Activated T-helper 9 cell treated with anti-CD3 and anti-CD28 coated beads, Interleukin-2, amount 50 U/mL, for 16 hours (primary cell): ENCODE data around the gene RIOX2.

ENCODE experiments used
- DNase-seq: peaks from one replicate; pipeline ENCODE4 v3.0.0-alpha.2; 2020; ENCODE audit warnings: low read depth

RIOX2 gene

GRCh38 chr3:97954228-97954827 lies 17.9 kb downstream of the RIOX2 start:
- DNase-seq: no peak

- DNase-seq: no peak
These were observed 19.4 kb downstream of the RIOX2 start for GRCh38 chr3:97952872-97953271.

- no peak for DNase-seq
These were observed 20.0 kb downstream of the RIOX2 start for GRCh38 chr3:97952280-97952679.

- DNase-seq: no peak
These were observed 21.9 kb downstream of the RIOX2 start for GRCh38 chr3:97950360-97950759.

- DNase-seq: no peak
These were observed 22.5 kb downstream of the RIOX2 start for GRCh38 chr3:97949743-97950142.

- DNase-seq: no peak
These were observed 23.1 kb downstream of the RIOX2 start for GRCh38 chr3:97949110-97949485.

DNA sequence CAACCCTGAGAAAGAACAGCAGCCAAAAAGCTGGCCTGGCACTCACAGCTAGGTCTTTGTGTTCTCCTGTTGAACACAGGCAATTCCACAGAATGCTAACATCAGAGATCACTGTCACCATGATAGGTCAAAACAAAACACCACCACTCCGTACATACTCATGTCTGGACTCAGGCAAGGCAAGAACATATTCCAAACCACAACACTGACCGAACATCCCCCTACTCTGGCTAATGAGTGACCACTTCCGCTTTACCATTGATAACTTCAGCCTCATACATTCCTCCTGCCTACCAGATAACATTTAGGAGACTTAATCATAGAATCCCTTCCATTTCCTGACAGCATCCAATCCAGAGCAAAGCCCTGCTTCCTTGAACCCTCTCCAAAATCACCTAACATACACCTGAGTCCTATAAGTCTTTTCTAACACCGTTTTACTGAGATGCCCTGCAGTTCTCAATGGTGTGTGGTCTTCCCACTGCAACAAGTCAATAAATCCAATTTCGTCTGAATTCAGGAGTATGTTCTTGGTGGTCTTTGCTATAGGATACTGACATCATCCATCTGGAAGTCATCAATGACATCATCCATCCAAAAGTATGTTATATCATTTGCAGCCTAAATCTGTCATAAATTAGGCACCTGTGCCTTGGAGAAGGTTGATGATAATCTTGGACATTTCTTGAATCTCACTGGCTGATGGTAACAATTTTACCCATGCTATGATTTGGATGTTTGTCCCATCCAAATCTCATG lies 23.7 kb downstream of the RIOX2 start:
- no peak for DNase-seq

DNA sequence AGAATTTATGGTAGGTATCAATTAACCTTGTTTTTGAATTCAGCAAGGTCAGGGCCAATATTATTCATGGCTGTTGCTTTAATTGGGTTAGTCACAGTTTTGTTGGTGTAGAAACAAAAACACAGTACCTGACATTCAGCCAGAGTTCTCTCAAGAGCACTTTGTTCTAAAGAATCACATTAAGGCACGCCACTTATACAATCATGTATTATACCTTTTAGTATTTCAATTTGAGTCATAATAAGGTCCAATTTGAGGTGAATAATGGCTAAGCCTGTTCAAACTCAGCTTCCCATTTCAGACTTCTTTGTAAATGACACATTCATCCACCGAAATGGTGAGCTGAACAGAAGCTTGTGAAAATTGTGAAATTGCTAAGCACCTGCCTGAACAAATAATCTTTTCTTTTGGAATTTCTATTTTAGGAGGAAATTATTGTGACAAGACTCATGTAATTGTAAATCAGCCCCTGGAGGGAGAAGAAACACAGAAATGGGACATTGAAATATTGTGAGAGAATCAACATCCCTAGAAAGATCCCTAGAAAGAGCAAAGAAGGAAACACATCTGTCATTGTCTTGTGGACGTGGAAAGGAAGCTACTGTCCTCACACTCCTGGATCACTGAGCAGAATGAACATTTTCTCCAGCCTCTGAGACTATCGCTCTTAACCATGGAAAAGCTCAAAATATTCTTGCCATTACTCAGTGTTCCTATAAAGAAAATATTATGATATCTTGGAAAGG lies 29.3 kb downstream of the RIOX2 start:
- no peak for DNase-seq

DNA sequence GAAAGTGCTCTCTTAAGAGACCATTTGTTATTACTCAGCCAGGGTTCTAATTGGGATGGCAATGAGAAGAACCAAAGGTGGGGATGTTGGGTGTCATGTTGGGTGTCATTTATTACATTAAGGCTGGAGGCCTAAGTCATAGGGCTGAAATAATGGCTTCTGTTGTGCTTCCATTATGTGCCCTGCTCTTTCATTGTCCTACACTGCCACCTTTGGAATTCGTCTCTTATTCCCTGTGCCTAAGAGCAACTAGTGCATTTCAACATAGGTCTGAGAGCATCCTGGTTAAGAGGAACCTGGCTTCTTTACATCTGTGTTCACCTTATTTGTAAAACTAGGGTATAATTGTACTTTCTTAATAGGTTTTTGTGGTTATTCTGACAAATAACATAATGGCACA lies 32.2 kb downstream of the RIOX2 start:
- no peak for DNase-seq

DNA sequence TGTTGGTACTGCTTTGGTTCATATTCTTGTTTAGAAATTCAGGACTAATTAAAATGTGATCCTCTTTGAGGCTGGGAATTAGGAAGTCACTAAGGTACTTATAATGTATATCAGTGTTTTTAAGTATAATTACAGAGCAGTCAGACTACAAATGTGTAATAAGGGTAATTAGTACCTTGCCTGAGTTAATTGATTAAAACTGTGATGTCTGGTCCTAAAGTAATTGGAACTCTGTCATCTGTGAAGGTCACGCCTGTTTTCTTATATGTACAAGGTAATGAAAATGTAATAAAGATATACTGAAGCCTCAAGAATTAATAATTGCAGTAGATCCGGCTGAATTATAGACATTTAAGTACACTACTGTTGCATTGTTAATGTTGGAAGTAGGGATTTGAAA lies 32.8 kb downstream of the RIOX2 start:
- DNase-seq: no peak

GRCh38 chr3:97938444-97938843 lies 33.8 kb downstream of the RIOX2 start:
- DNase-seq: no peak

DNA sequence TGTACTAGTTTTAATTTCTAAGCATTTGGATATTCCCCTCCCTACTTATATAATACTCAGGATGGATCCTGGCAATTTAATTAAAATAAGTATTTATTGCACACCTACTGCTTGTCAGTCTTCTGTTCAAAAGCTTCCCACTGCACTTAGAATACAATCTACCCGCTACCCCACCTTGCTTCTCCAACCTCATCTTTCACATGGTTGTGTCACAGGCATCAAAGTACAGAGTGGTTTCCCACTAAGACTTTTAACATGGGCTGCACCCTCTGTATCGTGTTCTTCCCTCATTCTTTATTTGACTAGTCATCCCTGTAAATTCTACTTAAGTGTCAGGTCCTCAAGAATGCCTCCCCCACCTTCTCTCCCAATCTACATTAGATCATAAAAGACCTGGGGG lies 35.0 kb downstream of the RIOX2 start:
- no peak for DNase-seq

- no peak for DNase-seq
These were observed 36.4 kb downstream of the RIOX2 start for GRCh38 chr3:97935842-97936241.

GRCh38 chr3:97934980-97935695 lies 37.1 kb downstream of the RIOX2 start:
- DNase-seq: no peak

GRCh38 chr3:97932387-97932801 lies 39.8 kb downstream of the RIOX2 start:
- no peak for DNase-seq

GRCh38 chr3:97931218-97931617 lies 41.0 kb downstream of the RIOX2 start:
- DNase-seq: no peak

DNA sequence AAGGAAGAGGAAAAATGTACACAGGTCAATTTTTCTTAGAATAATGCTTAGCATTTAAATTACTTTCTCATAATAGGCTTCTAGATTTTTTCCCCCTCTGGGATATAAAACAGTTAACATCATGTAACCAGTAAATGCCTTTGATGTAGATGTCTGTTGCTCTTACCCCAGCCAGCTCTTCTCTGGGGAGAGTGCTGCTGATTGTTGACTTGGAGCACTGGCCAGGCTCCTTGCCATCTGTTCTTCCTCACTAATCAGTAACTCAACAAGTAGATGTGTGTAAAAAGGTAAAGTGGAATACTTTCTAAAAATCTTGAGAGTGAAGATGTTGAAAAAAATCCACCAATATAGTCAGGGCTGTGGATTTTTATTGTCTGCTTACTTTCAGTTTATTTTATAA lies 42.2 kb downstream of the RIOX2 start:
- no peak for DNase-seq

DNA sequence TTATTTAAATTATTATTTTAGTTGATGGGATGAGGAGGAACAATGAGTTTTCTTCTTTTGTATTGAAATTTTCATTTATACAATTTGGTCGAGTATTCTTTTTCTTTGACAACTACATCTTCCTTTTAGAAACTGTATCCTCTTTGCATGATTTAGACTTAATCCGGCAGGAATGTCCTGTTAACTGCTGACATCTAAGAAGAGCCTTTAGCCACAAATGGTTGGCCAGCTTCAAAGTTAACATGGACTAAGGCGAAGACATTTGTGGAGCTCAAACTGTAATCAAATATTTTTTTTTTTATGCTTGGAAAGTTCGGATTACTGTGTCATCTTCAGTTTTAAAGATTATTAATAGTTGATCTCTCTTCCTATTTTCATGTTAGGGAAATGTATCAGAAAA lies 43.2 kb downstream of the RIOX2 start:
- no peak for DNase-seq

DNA sequence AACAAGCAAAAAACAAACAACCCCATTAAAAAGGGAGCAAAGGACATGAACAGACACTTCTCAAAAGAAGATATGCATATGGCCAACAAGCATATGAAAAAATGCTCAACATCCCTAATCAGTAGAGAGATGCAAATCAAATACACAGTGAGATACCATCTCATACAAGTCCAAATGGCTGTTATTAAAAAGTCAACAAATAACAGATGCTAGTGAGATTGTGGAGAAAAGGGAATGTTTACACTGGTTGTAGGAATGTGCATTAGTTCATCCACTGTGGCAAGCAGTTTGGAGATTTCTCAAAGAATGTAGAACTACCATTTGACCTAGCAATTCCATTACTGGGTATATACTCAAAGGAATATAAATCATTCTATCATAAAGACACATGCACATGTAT lies 44.5 kb downstream of the RIOX2 start:
- DNase-seq: no peak

- DNase-seq: no peak
These were observed 54.3 kb downstream of the RIOX2 start for GRCh38 chr3:97917813-97918536.

DNA sequence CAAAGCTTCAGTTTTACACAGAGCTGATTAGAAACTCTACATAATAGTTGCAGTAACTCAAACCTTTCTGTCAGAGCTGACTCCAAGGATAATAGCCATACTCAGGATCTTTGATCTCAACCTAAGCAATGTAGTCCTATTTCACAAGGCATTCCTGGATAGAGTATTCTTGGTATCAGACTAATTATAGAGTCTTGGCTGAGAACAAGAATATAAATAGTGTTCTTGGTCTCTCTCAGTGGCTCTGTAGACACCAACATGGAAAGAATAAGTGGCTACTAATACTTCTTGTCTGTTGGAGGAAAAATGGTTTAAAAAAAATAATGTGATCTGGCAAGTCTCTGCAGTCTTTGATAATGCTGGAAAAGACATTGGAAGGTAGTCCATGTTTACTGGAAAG lies 55.7 kb downstream of the RIOX2 start:
- no peak for DNase-seq

GRCh38 chr3:97914388-97914787 lies 57.8 kb downstream of the RIOX2 start:
- no peak for DNase-seq
